Panc1 (cell line): ENCODE measurements around the gene LCE4A.

Source experiments
- CTCF ChIP-seq: fragments of 450-650 bp; IDR thresholded peaks from 2 replicates; pipeline ENCODE4 v1.5.1; 2017; ENCODE audit warnings: mild to moderate bottlenecking
- POLR2AphosphoS5 ChIP-seq: IDR thresholded peaks from 2 replicates; pipeline ENCODE4 v1.6.1; 2012; ENCODE audit warnings: mild to moderate bottlenecking, low read depth, low read length, moderate library complexity
- SIN3A ChIP-seq: IDR thresholded peaks from 2 replicates; pipeline ENCODE4 v1.6.1; 2012; ENCODE audit warnings: low read depth, mild to moderate bottlenecking, low read length, moderate library complexity, borderline replicate concordance; ENCODE audit not compliant: insufficient read depth
- TCF7L2 ChIP-seq: IDR thresholded peaks from 2 replicates; pipeline ENCODE4 v1.6.1; 2011; ENCODE audit warnings: mild to moderate bottlenecking, low read depth, low read length, inconsistent platforms
- TF ChIP-seq, protein P1 (sequence below), 2 experiments: IDR thresholded peaks; 2 replicates each; pipeline ENCODE4 v1.6.1; 2011 to 2012; ENCODE audit warnings: low read depth in 2 of 2, control low read depth in 1 of 2, low read length in 1 of 2, mild to moderate bottlenecking in 1 of 2, moderate library complexity in 1 of 2; ENCODE audit not compliant: insufficient read depth in 1 of 2

GRCh38 chr1:152735648-152736047, 27.7 kb downstream of the LCE4A start:
- TF ChIP-seq CTCF = peak; percentile 55
- no peak for TF ChIP-seq POLR2AphosphoS5
- TF ChIP-seq, protein P1, sequence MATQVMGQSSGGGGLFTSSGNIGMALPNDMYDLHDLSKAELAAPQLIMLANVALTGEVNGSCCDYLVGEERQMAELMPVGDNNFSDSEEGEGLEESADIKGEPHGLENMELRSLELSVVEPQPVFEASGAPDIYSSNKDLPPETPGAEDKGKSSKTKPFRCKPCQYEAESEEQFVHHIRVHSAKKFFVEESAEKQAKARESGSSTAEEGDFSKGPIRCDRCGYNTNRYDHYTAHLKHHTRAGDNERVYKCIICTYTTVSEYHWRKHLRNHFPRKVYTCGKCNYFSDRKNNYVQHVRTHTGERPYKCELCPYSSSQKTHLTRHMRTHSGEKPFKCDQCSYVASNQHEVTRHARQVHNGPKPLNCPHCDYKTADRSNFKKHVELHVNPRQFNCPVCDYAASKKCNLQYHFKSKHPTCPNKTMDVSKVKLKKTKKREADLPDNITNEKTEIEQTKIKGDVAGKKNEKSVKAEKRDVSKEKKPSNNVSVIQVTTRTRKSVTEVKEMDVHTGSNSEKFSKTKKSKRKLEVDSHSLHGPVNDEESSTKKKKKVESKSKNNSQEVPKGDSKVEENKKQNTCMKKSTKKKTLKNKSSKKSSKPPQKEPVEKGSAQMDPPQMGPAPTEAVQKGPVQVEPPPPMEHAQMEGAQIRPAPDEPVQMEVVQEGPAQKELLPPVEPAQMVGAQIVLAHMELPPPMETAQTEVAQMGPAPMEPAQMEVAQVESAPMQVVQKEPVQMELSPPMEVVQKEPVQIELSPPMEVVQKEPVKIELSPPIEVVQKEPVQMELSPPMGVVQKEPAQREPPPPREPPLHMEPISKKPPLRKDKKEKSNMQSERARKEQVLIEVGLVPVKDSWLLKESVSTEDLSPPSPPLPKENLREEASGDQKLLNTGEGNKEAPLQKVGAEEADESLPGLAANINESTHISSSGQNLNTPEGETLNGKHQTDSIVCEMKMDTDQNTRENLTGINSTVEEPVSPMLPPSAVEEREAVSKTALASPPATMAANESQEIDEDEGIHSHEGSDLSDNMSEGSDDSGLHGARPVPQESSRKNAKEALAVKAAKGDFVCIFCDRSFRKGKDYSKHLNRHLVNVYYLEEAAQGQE (IDR thresholded peaks at IDR 0.05; ENCODE audit: insufficient read depth in 1 of 2, low read depth in 2 of 2, low read length in 1 of 2) = no peak
- no peak for TF ChIP-seq TCF7L2
- TF ChIP-seq SIN3A = no peak
